Ammon's horn (tissue), 1 donor: ENCODE results near the gene P2RY14.
A peak's percentile ranks its signal among the peaks of the same experiment; 100 is the strongest.

ENCODE experiments used
- DNase-seq: peaks from one replicate; pipeline ENCODE4 v3.0.0-alpha.2; 2016; ENCODE audit warnings: low spot score

The P2RY14 gene

DNA sequence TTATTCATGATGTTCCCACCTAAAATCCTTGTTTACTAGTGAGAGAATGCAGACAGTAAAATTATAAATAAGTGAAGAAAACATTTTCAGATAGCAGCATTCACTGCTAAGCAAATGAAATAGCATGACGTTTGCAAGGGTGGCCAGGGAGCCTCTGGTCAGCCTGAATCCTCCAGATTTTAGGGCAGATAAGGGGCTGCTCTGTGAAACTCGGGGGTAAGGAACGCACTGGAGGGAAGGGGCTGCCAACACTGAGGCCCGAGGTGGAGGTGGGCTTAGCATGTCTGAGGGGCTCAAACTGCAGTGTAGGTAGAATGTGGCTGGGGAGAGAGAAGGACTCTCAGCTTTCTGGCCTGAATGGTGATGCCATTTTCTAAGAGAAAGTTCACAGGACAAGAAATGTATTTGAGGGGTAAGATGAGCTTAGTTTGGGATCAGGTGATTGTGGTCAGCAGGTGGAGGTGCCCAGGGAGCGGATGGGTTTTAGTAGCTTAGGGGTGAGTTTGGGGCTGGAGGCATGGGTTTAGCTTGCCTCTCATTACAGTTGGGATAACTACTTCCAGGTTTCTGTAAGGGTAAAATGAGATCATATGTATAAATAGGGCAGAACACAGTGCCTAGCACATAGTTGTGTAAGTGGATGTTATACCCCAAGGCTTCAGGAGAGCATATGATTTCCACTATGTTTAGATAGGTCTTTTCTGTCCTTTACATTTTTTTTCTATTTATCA, 95.8 kb downstream of the P2RY14 start:
- no peak for DNase-seq

DNA sequence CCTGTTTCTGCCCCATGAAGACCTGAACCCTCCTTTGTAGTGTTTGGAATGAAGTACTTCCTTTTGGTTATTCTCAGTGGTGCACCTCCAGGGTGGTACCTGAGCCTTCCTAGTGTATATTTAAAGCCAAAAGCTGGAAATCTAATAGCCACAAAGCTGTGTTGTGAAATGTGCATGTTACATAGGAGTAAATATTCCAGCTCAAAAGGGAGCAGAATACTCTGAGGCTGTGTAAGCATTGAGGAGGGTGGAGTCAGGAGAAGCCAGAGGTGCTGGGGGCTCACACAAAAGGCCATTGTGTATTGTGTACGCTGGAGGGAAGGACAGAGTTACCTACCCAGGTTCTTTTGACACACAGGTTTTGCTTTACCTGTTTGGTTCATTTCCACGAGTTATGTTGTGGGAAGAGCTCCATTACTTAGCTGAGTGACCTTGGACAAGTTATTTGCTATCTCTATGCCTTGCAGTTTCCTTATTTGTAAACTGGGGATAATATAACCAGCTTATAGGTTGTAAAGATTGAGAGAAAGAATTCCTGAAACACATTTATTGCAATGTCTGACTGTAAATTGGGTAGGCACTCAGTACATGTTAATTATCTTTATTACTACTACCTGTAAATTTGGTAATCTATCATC, 100.0 kb downstream of the P2RY14 start:
- DNase-seq: no peak

GRCh38 chr3:151175952-151176351, 102.4 kb downstream of the P2RY14 start:
- no peak for DNase-seq

- no peak for DNase-seq
Measured at GRCh38 chr3:151174351-151174750, 104.0 kb downstream of the P2RY14 start.

GRCh38 chr3:151171145-151171757, 107.1 kb downstream of the P2RY14 start:
- DNase-seq: peak; percentile 44

GRCh38 chr3:151169948-151170679, 108.2 kb downstream of the P2RY14 start:
- peak; percentile 72 for DNase-seq

DNA sequence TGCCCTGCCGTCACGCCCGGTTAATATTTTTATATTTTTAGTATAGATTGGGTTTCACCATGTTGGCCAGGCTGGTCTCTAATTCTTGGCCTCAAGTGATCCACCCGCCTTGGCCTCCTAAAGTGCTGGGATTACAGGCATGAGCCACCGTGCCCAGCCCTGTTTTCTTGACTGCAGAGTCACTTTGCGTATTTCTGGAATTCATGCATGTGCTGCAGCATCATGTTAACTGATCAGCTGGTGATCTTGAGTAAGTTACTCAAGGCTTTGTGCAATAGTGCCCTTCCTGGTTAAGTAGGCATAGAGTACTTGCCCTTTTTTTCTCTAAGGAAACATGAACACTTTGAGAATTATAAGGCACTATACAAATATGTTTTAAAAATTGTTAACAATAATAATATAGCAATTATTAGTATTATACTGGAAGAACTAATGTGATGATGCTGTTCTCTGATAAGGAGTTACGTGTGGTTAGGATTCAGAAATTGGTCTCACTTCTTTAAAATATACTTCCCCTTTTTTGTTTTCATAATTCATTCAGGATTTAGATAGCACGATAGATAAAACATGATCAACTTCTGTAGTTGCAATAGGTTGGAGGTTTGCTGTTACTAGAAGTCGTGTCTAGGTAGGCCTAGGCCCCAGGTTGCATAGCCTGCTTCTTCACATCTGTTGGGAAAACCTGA, 108.9 kb downstream of the P2RY14 start:
- DNase-seq: peak; percentile 25

DNA sequence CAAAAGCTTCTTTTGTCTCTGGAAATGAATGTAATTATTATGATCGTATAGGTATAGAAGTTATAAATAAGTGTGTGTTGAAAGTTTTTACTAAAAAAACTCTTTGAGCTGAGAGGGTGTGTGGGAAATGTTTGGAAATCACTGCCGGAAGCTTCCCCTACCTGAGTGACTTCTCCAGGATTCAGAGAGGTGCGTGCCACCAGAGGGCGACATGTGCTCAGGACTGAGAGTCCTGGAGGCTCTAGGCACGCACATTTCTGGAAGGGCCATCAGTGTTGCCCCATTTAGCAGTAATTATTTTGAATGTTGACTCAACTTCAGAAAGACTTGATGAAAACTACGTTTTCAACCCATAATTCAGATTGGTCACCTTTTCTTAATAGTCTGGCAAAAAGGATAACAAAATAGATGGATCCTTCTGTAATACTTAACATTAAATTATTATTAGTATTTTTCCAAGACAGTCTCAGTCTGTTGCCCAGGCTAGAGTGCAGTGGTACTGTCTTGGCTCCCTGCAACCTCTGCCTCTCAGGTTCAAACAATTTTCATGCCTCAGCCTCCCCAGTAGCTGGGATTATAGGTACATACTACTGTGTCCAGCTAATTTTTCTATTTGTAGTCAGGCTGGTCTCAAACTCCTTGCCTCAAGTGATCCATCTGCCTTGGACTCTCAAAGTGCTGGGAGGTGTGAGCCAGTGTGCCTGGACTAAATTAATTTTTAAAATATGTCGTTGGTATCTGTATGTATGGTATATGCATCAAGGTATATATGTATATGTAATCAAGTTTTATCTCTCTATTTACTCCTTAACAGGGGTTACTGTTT, 109.9 kb downstream of the P2RY14 start:
- DNase-seq: peak; percentile 78

GRCh38 chr3:151166161-151166560, 112.2 kb downstream of the P2RY14 start:
- DNase-seq: no peak

GRCh38 chr3:151165226-151165625, 113.1 kb downstream of the P2RY14 start:
- no peak for DNase-seq
